NCI-H2196 treated with DMSO at 0.1 percent for 48 hours (cell line): ENCODE data around the gene PSAP.
"Not testable (repeated sequence)": the region's sequence is repeated elsewhere in the genome, so short reads cannot be mapped to it uniquely, and the experiment has no call there.

Experiments
- DNase-seq: peaks from one replicate; lab custom pipeline; 2025; ENCODE audit not compliant: unreplicated experiment; lab: John Stamatoyannopoulos, UW

PSAP gene

GRCh38 chr10:71850743-71851464 is at the start of gene PSAP:
Gene PSAP (minus strand): TSS chr10:71851251. CDS start chr10:71851221, 30 bp downstream.
- peak; percentile 70 for DNase-seq

GRCh38 chr10:71900441-71901180 is 49.6 kb upstream of the PSAP start:
- no peak for DNase-seq

- no peak for DNase-seq
Observed at GRCh38 chr10:71899665-71900412, 48.8 kb upstream of the PSAP start.

GRCh38 chr10:71898346-71898745 is 47.3 kb upstream of the PSAP start:
- DNase-seq, result not testable (repeated sequence)

GRCh38 chr10:71893920-71894319 is 42.9 kb upstream of the PSAP start:
- no peak for DNase-seq

GRCh38 chr10:71893258-71893815 is 42.3 kb upstream of the PSAP start:
- no peak for DNase-seq

GRCh38 chr10:71891437-71891836 is 40.4 kb upstream of the PSAP start:
- DNase-seq, result no peak

- DNase-seq, result no peak
Observed at GRCh38 chr10:71889388-71889987, 38.4 kb upstream of the PSAP start.

- DNase-seq, result no peak
Observed at GRCh38 chr10:71888623-71889387, 37.8 kb upstream of the PSAP start.

GRCh38 chr10:71888248-71888622 is 37.2 kb upstream of the PSAP start:
- DNase-seq, result no peak

- DNase-seq, result no peak
Observed at GRCh38 chr10:71887743-71888142, 36.7 kb upstream of the PSAP start.

GRCh38 chr10:71882813-71883659 is 32.0 kb upstream of the PSAP start:
- DNase-seq, result no peak

- no peak for DNase-seq
Observed at GRCh38 chr10:71881647-71882355, 30.8 kb upstream of the PSAP start.

GRCh38 chr10:71881307-71881624 is 30.2 kb upstream of the PSAP start:
- not testable (repeated sequence) for DNase-seq

GRCh38 chr10:71880425-71881306 is 29.6 kb upstream of the PSAP start:
- no peak for DNase-seq

- DNase-seq, result no peak
Observed at GRCh38 chr10:71878327-71879034, 27.4 kb upstream of the PSAP start.

GRCh38 chr10:71877821-71878220 is 26.8 kb upstream of the PSAP start:
- no peak for DNase-seq
